Heart left ventricle (tissue), 13 donors: ENCODE results near the gene CACNG7.

Source experiments
- CTCF ChIP-seq, 12 donors: fragments of 200-600 bp; sonication (generic) in 4 of 12; IDR thresholded peaks; one replicate each; pipeline versions ENCODE4 v1.5.0 to v1.8.0; 2018 to 2022; ENCODE audit warnings: antibody characterized with exemption in 12 of 12, mild to moderate bottlenecking in 5 of 12
- POLR2A ChIP-seq, 2 donors: fragments of 450-650 bp; IDR thresholded peaks; one replicate each; pipeline ENCODE4 v1.6.1; 2017; ENCODE audit warnings: antibody characterized with exemption in 2 of 2, mild to moderate bottlenecking in 2 of 2, moderate library complexity in 2 of 2
- donor health status: ischemic (EF 13 %, LVEDD 7.1; RV severe dilation, severe dysfunction).
- donor health status: DM: no; HTN: yes; CAD: no.
- donor health status: DM: no; HTN: no; CAD: no.
- donor health status: ischemic (EF 25% LVEDD 6.9; RV normal size, moderate dysfunction).
- donor health status: ischemic (EF 25% LVEDD 5.7; RV mildly dilated, moderate dysfunction).
- donor health status: ischemic (EF 35%, LVEDD 5.7; RV mildly dilated, moderate dysfunction).
- donor health status: nonischemic (EF 11% LVEDD 7.7; RV severe dilation, severe dysfunction).
- donor health status: DM: yes; HTN: yes; CAD: no.
- donor health status: PGD.
- donor health status: ischemic (EF 29% LVEDD 5.4; RV normal size, mild dysfunction).
- donor health status: nonischemic (EF 23%, LVEDD 6.1; RV moderate dilation, normal function).

GRCh38 chr19:53898636-53899341, 10.3 kb upstream of the CACNG7 start:
- no peak for TF ChIP-seq POLR2A (IDR thresholded peaks at IDR 0.05)
- TF ChIP-seq CTCF (IDR thresholded peaks at IDR 0.05) = no peak
